Immature natural killer cell (primary cell): ENCODE measurements around the gene RNF126. TPM values are rescaled to one million over a fixed set of nuclear protein-coding genes. Genes with fewer than 3 reads are reported as not detected.

ENCODE experiments used
- DNase-seq, 3 donors: peaks; one replicate each; pipeline ENCODE4 v3.0.0; 2022; ENCODE audit warnings: mixed read lengths in 1 of 3
- H3K27ac Mint-ChIP-seq, 6 donors: one replicate each; pipeline ENCODE4 v1.8.0; 2020; ENCODE audit warnings: mixed read lengths in 6 of 6, mild to moderate bottlenecking in 5 of 6, inconsistent platforms in 4 of 6, moderate library complexity in 3 of 6
- H3K27me3 Mint-ChIP-seq, 3 donors: one replicate each; pipeline ENCODE4 v1.8.0; 2020 to 2021; ENCODE audit warnings: low read depth in 3 of 3, mild to moderate bottlenecking in 3 of 3, mixed read lengths in 3 of 3, moderate library complexity in 3 of 3, inconsistent platforms in 1 of 3
- H3K36me3 Mint-ChIP-seq, 3 donors: one replicate each; pipeline ENCODE4 v1.8.0; 2020; ENCODE audit warnings: mixed read lengths in 3 of 3, inconsistent platforms in 2 of 3, mild to moderate bottlenecking in 2 of 3
- H3K4me1 Mint-ChIP-seq, 2 donors: one replicate each; pipeline ENCODE4 v1.8.0; 2020; ENCODE audit warnings: inconsistent platforms in 2 of 2, mild to moderate bottlenecking in 2 of 2, mixed read lengths in 2 of 2, moderate library complexity in 1 of 2
- H3K4me3 Mint-ChIP-seq, 5 donors: one replicate each; pipeline ENCODE4 v1.8.0; 2020; ENCODE audit warnings: mild to moderate bottlenecking in 5 of 5, mixed read lengths in 5 of 5, inconsistent platforms in 3 of 5, moderate library complexity in 3 of 5
- H3K9me3 Mint-ChIP-seq, 6 donors: one replicate each; pipeline ENCODE4 v1.8.0; 2020; ENCODE audit warnings: mild to moderate bottlenecking in 6 of 6, mixed read lengths in 6 of 6, inconsistent platforms in 4 of 6, moderate library complexity in 3 of 6
- polyA plus RNA-seq, 3 donors: library from polyadenylated mRNA; unstranded; fragments of 300-500 nt; fragmentation: Illumina TruSeq; gene quantifications; one replicate each; pipeline ENCODE4 v1.2.3, GENCODE V29; 2021

RNF126 gene
- polyA plus RNA-seq, 3 donors from 2014 or later = 78.7 to 119 (median 94.4) TPM

- Mint-ChIP-seq H3K9me3 (peaks cover 0 to 2% (median 0%) of the 10 kb centered on the region in 6 donors), H3K4me3 (peak within 1 kb of the TSS; percentile 19 to 75 (median 53)), H3K27ac (peak within 1 kb of the TSS in 3 of 6 donors; percentile 17 to 81 (median 79))
Observed at GRCh38 chr19:695352-695949, 32.4 kb upstream of the RNF126 start, which contains the start of gene PRSS57. Gene PRSS57 (minus strand): TSS chr19:695452. CDS start chr19:695430, 22 bp downstream.

DNA sequence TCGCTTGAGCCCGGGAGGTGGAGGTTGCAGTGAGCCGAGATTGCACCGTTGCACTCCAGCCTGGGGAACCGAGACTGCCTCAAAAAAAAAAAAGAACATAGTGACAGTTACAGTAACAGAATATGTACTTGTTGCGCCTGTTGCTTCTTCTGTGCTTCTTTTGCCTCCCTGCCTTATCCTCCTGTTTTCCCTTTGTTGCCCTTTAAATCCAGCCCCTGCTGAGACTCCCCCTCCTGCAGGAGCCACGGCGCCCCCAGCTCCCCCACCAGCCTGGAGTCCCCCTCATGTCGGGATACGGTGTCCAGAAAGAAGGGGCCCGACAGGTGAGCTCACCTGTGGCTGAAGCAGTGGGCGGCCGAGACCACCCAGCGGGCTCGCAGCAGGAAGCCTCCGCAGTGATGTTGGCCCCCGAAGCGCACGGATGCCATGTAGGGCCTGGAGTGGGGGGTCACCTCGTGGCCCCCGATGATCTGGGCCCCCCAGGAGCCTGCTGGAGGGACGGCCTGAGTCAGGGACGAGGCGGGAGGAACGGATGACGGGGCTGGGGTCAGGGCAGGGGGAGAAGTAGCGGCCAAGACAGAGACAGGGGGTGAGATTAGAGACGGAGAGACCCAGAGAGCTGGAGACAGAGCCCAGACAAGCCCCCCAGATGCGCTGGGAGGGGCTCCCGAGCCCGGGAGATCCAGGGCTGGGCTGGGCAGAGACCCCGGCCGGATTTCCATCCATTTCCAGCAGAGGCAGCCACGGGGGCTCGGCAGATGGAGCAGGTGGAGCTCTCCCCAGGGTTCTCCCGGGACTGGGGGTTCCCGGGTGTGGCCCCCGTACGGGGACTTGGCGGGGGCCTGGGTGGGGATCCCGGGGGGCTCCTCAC is 31.7 kb upstream of the RNF126 start:
- Mint-ChIP-seq H3K27ac (peak overlapping the region in 2 of 6 donors; percentile 79 to 81), H3K4me1 (peaks cover 0 to 13% of the 10 kb centered on the region in 2 donors), H3K4me3 (peak overlapping the region in 4 of 5 donors; percentile 19 to 75 (median 51)), H3K9me3 (peaks cover 0 to 2% (median 0%) of the 10 kb centered on the region in 6 donors), H3K36me3 (no peaks in the 10 kb centered on the region), H3K27me3 (peaks cover 8 to 14% (median 10%) of the 10 kb centered on the region in 3 donors)
- no peak for DNase-seq

More at GRCh38 chr19:695352-695949, 32.4 kb upstream of the RNF126 start, which contains the start of gene PRSS57:
- Mint-ChIP-seq H3K4me1 (peaks cover 0 to 13% of the 10 kb centered on the region in 2 donors), H3K27me3 (peaks cover 8 to 17% (median 10%) of the 10 kb centered on the region in 3 donors), H3K36me3 (no peaks in the 10 kb centered on the region)
- peak in 1 of 3 donors; percentile 24 for DNase-seq

GRCh38 chr19:690203-690602 is 27.2 kb upstream of the RNF126 start:
- H3K36me3 Mint-ChIP-seq = no peaks in the 10 kb centered on the region

GRCh38 chr19:688992-689391 is 26.0 kb upstream of the RNF126 start:
- Mint-ChIP-seq H3K36me3 (no peaks in the 10 kb centered on the region), H3K27me3 (peaks cover 0 to 20% (median 8%) of the 10 kb centered on the region in 3 donors), H3K9me3 (peaks cover 0 to 2% (median 0%) of the 10 kb centered on the region in 6 donors), H3K4me3 (no peak overlapping the region), H3K27ac (no peak overlapping the region), H3K4me1 (peaks cover 0 to 1% of the 10 kb centered on the region in 2 donors)
- DNase-seq = no peak

More at GRCh38 chr19:690203-690602, 27.2 kb upstream of the RNF126 start:
- DNase-seq = no peak
- Mint-ChIP-seq H3K27ac (no peak overlapping the region), H3K4me1 (peaks cover 0 to 5% of the 10 kb centered on the region in 2 donors), H3K4me3 (no peak overlapping the region), H3K9me3 (peaks cover 0 to 2% (median 0%) of the 10 kb centered on the region in 6 donors), H3K27me3 (peaks cover 0 to 20% (median 8%) of the 10 kb centered on the region in 3 donors)

- Mint-ChIP-seq H3K9me3 (peaks cover 0 to 2% (median 0%) of the 10 kb centered on the region in 6 donors), H3K4me3 (no peak overlapping the region), H3K36me3 (no peaks in the 10 kb centered on the region), H3K27me3 (peaks cover 0 to 15% (median 4%) of the 10 kb centered on the region in 3 donors), H3K4me1 (peaks cover 0 to 1% of the 10 kb centered on the region in 2 donors), H3K27ac (no peak overlapping the region)
- no peak for DNase-seq
Observed at GRCh38 chr19:688214-688613, 25.2 kb upstream of the RNF126 start.

- Mint-ChIP-seq H3K36me3 (no peaks in the 10 kb centered on the region), H3K27ac (peak overlapping the region in 1 of 6 donors; percentile 40), H3K27me3 (peaks cover 0 to 11% (median 0%) of the 10 kb centered on the region in 3 donors), H3K4me1 (no peaks in the 10 kb centered on the region), H3K4me3 (no peak overlapping the region), H3K9me3 (peaks cover 0 to 2% (median 0%) of the 10 kb centered on the region in 6 donors)
- DNase-seq = no peak
Observed at GRCh38 chr19:687569-688166, 24.7 kb upstream of the RNF126 start.

- Mint-ChIP-seq H3K4me3 (no peak overlapping the region), H3K36me3 (no peaks in the 10 kb centered on the region), H3K27ac (no peak overlapping the region), H3K27me3 (peaks cover 0 to 10% (median 0%) of the 10 kb centered on the region in 3 donors), H3K4me1 (peaks cover 0 to 3% of the 10 kb centered on the region in 2 donors), H3K9me3 (peaks cover 0 to 2% (median 0%) of the 10 kb centered on the region in 6 donors)
- DNase-seq = no peak
Observed at GRCh38 chr19:686589-687297, 23.7 kb upstream of the RNF126 start.

- no peaks in the 10 kb centered on the region for H3K36me3 Mint-ChIP-seq
- no peaks in the 10 kb centered on the region for H3K9me3 Mint-ChIP-seq
- peaks cover 3 to 13% (median 4%) of the 10 kb centered on the region in 3 donors for H3K27me3 Mint-ChIP-seq
- peaks cover 0 to 4% of the 10 kb centered on the region in 2 donors for H3K4me1 Mint-ChIP-seq
- no peak overlapping the region for H3K4me3 Mint-ChIP-seq
- no peak overlapping the region for H3K27ac Mint-ChIP-seq
- no peak for DNase-seq
Observed at GRCh38 chr19:685454-685931, 22.5 kb upstream of the RNF126 start.

- Mint-ChIP-seq H3K27me3 (peaks cover 4 to 14% (median 7%) of the 10 kb centered on the region in 3 donors), H3K4me3 (no peak overlapping the region), H3K9me3 (no peaks in the 10 kb centered on the region), H3K27ac (no peak overlapping the region), H3K36me3 (no peaks in the 10 kb centered on the region), H3K4me1 (peaks cover 0 to 5% of the 10 kb centered on the region in 2 donors)
- no peak for DNase-seq
Observed at GRCh38 chr19:682678-683320, 19.8 kb upstream of the RNF126 start.

- Mint-ChIP-seq H3K9me3 (no peaks in the 10 kb centered on the region), H3K4me1 (peaks cover 0 to 5% of the 10 kb centered on the region in 2 donors), H3K27me3 (peaks cover 4 to 9% (median 7%) of the 10 kb centered on the region in 3 donors), H3K27ac (peak overlapping the region; percentile 93 to 100 (median 98)), H3K36me3 (no peaks in the 10 kb centered on the region), H3K4me3 (peak overlapping the region; percentile 88 to 99 (median 97))
- peak; percentile 68 to 70 (median 68) for DNase-seq
Observed at GRCh38 chr19:681029-682019, 18.3 kb upstream of the RNF126 start.

- peaks cover 4 to 10% (median 8%) of the 10 kb centered on the region in 3 donors for H3K27me3 Mint-ChIP-seq
- H3K4me1 Mint-ChIP-seq = peaks cover 0 to 5% of the 10 kb centered on the region in 2 donors
- peak overlapping the region; percentile 93 to 100 (median 98) for H3K27ac Mint-ChIP-seq
- H3K36me3 Mint-ChIP-seq = no peaks in the 10 kb centered on the region
- peak overlapping the region; percentile 88 to 99 (median 97) for H3K4me3 Mint-ChIP-seq
- H3K9me3 Mint-ChIP-seq = no peaks in the 10 kb centered on the region
- peak; percentile 96 to 97 (median 96) for DNase-seq
Observed at GRCh38 chr19:680287-681028, 17.4 kb upstream of the RNF126 start.
